Retinal pigment epithelial cell (primary cell): ENCODE measurements around the gene HSPH1.

Experiments used
- DNase-seq: peaks from one replicate; pipeline ENCODE4 v3.0.0-alpha.2; 2010; ENCODE audit warnings: low read depth
- H3K4me3 ChIP-seq: 2 replicates; pipeline ENCODE4 v1.5.1; 2011; ENCODE audit warnings: mild to moderate bottlenecking, low read length, control low read depth, moderate library complexity
- CTCF ChIP-seq: conservative IDR thresholded peaks from 2 replicates; pipeline ENCODE4 v1.5.1; 2011; ENCODE audit warnings: low read depth, low read length, control low read depth, inconsistent platforms

The HSPH1 gene

DNA sequence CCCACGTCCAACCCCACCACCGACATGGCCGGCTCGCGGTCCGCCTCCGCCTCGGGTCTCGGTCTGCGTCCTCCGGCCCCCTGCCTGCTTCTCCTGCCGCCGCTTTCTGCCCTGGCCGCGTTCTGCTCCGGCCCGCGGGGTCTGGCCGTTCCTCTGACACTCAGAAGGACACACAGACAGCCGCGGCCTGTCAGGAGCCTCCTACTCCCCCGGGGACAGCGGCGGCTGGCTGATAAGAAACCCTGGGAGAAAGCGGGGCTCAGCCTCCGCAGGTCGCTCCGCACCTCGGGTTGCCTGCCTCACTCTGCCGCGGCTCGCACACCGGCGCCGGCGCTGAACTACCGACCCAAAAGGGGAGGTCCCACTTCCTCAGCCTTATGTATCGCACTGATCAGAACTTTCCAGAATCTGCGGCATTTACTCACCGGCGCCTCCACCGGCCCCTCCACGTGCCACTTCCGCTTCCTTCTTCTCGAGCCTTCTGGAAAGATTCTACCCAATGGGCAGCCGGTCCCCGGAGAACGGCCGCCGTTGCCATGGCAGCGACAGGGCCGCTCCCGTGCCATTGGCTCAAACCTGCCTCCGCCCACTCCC is at the start of gene HSPH1:
TSS of gene HSPH1 (minus strand) at position 348 of the 594 bp plus-strand sequence. CDS start at position 26, 322 bp downstream.
- TF ChIP-seq CTCF = peak; percentile 9
- peak; percentile 86 for DNase-seq
- peak within 1 kb of the TSS; percentile 84 for H3K4me3 ChIP-seq

GRCh38 chr13:31209841-31210210 is 48.1 kb upstream of the HSPH1 start:
- DNase-seq = no peak

GRCh38 chr13:31209172-31209840 is 47.6 kb upstream of the HSPH1 start:
- H3K4me3 ChIP-seq = no peak overlapping the region
- DNase-seq = peak; percentile 82
- TF ChIP-seq CTCF = no peak

More at GRCh38 chr13:31209841-31210210, 48.1 kb upstream of the HSPH1 start:
- no peak for TF ChIP-seq CTCF
- H3K4me3 ChIP-seq = no peak overlapping the region

- TF ChIP-seq CTCF = no peak
- no peak overlapping the region for H3K4me3 ChIP-seq
- no peak for DNase-seq
Observed at GRCh38 chr13:31208559-31209122, 46.9 kb upstream of the HSPH1 start.

GRCh38 chr13:31207661-31208552 is 46.2 kb upstream of the HSPH1 start:
- DNase-seq = no peak
- TF ChIP-seq CTCF = no peak
- H3K4me3 ChIP-seq = no peak overlapping the region

DNA sequence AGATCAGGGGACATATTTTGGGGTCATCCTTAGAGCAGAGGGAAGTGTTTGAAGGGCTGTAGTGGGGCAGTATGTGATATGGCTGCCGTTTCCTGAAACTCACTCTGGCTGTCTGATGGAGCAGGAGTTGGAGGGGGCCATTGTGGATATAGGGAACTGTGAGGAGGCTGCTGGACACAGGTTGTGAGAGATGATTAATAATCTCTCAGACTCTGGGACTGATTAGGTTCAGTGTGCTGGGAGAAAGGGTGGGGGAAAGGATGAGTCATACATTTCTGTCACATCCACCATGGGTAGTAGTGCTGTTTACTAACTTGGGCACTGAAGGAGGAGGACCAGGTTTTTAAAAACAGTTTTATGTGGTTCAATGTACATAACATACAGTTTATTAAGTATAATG is 42.9 kb upstream of the HSPH1 start:
- no peak for TF ChIP-seq CTCF
- H3K4me3 ChIP-seq = no peak overlapping the region
- peak; percentile 31 for DNase-seq
